Mucosa of descending colon (tissue), 3 donors: ENCODE results near the gene MAP3K5. TPM values are rescaled to one million over a fixed set of nuclear protein-coding genes. Genes with fewer than 3 reads are reported as not detected.
A peak's percentile ranks its signal among the peaks of the same experiment; 100 is the strongest.

ENCODE experiments used
- ATAC-seq: fragments of 200-7000 bp; cut with Tn5 transposase; one replicate; pipeline ENCODE4 v1.9.1; 2020; ENCODE audit warnings: mild to moderate bottlenecking, moderate library complexity
- DNase-seq, 3 donors: peaks; one replicate each; pipeline ENCODE4 v3.0.0-alpha.2; 2020
- H3K36me3 ChIP-seq: fragments of 200-600 bp; one replicate; pipeline ENCODE4 v1.8.0; 2021; ENCODE audit warnings: low read depth, mild to moderate bottlenecking
- H3K4me1 ChIP-seq: fragments of 200-600 bp; one replicate; pipeline ENCODE4 v1.8.0; 2021; ENCODE audit warnings: low read depth, mild to moderate bottlenecking
- H3K4me3 ChIP-seq: fragments of 200-600 bp; one replicate; pipeline ENCODE4 v1.8.0; 2021; ENCODE audit warnings: mild to moderate bottlenecking
- H3K9me3 ChIP-seq: fragments of 200-600 bp; one replicate; pipeline ENCODE4 v1.8.0; 2021; ENCODE audit warnings: mild to moderate bottlenecking
- intact Hi-C, 2 donors: fragments of 100-400 bp; cut with DNase I in 1 of 2; cut with micrococcal nuclease in 1 of 2; formaldehyde crosslinking; loops; one replicate each; pipeline versions ENCODE4 v1.11.0 to v1.11.1; 2022; cut with DNase I, micrococcal nuclease
- total RNA-seq, 3 donors: library from RNA; stranded (reverse); fragmentation: NEBNext Ultra II Directional in 2 of 3; extraction: Animal tissue kit (Norgen Biotek cat#: 25700) in 2 of 3; gene quantifications; one replicate each; pipeline versions ENCODE4 v1.2.1 to v1.2.4, GENCODE V29; 2021 to 2023
- TF ChIP-seq, protein P1 (sequence below): fragments of 200-600 bp; IDR thresholded peaks from one replicate; pipeline ENCODE4 v1.8.0; 2022; ENCODE audit warnings: antibody characterized with exemption, mild to moderate bottlenecking
- donor health status: DM: no; HTN: no; CAD: no; lungs with moderate emphysema.
- donor health status: DM: no; HTN: no; CAD: no.
- donor health status: DM: no; HTN: yes; CAD: no.

The MAP3K5 gene
- total RNA-seq, 3 donors from 2014 or later, result 12.6 to 18.2 (median 16.3) TPM

DNA sequence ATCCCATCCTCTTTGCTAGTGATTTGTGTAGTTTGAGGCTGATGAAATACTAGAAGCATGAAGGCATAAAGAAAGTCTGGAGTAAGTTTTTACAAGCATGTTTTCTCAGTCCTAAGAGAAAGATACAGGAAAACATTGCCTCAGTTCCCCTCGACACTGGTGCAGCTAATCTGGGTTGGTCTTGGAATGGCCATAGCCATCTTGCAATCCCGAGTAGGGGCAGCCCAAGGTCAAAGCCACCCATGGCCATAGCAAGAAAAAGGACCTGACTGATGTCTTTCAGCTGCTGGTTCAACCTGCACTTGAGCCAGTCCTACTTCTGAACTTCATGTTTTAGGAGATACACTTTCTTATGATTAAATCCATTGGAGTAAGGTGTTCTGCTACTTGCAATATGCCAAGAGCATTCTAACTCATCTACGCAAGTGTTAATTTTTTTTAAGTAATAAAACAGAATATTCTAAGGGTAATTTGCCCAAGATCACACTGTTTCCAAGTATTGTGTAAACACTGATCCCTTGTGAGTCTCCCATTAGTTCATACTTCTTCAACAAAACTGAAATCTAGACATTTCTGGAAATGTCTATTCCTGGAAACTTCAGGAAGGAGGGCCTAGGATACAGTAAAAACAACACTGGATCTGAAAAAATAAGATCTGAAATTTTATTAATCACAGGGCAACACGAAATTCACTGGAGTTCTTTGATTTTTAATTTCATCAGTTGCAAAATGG lies 108.9 kb downstream of the MAP3K5 start:
- DNase-seq, result no peak
- intact Hi-C loops, result no loop called here
- Histone ChIP-seq H3K4me1 (no peaks in the 10 kb centered on the region), H3K4me3 (no peak overlapping the region), H3K9me3 (no peaks in the 10 kb centered on the region), H3K36me3 (no peaks in the 10 kb centered on the region)
- TF ChIP-seq, protein P1, sequence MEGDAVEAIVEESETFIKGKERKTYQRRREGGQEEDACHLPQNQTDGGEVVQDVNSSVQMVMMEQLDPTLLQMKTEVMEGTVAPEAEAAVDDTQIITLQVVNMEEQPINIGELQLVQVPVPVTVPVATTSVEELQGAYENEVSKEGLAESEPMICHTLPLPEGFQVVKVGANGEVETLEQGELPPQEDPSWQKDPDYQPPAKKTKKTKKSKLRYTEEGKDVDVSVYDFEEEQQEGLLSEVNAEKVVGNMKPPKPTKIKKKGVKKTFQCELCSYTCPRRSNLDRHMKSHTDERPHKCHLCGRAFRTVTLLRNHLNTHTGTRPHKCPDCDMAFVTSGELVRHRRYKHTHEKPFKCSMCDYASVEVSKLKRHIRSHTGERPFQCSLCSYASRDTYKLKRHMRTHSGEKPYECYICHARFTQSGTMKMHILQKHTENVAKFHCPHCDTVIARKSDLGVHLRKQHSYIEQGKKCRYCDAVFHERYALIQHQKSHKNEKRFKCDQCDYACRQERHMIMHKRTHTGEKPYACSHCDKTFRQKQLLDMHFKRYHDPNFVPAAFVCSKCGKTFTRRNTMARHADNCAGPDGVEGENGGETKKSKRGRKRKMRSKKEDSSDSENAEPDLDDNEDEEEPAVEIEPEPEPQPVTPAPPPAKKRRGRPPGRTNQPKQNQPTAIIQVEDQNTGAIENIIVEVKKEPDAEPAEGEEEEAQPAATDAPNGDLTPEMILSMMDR, result no peak
- ATAC-seq, result no peak

- Histone ChIP-seq H3K4me3 (no peak overlapping the region), H3K4me1 (no peaks in the 10 kb centered on the region), H3K36me3 (no peaks in the 10 kb centered on the region), H3K9me3 (no peaks in the 10 kb centered on the region)
- no peak for DNase-seq
- intact Hi-C loops, result no loop called here
- ATAC-seq, result no peak
- TF ChIP-seq, protein P1, result no peak
Measured at GRCh38 chr6:136682292-136682691, 110.0 kb downstream of the MAP3K5 start.

DNA sequence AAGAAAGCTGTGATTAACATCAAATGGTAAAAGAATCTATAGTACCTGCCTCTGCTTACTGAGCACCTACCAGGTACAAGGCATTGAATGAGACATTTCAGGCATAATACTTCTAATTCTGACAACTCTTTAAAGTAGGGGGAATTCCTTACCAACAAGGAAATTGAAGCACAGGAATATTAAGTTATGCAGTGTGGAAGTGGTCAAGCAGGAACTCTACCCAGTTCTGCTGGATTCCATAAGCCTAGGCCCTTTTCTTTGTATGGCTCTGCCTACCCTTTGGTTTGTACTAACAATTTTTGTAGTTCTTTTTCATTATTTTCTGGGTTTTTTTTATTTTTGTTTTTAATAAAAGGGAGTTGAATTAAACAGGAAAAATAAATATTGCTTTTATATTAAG lies 114.5 kb downstream of the MAP3K5 start:
- H3K9me3 ChIP-seq, result no peaks in the 10 kb centered on the region
- H3K4me1 ChIP-seq, result no peaks in the 10 kb centered on the region
- no peak for DNase-seq
- H3K4me3 ChIP-seq, result no peak overlapping the region
- intact Hi-C loops, result no loop called here
- H3K36me3 ChIP-seq, result no peaks in the 10 kb centered on the region
- ATAC-seq, result peak; percentile 26
- TF ChIP-seq, protein P1, result no peak

GRCh38 chr6:136677344-136677743 lies 114.9 kb downstream of the MAP3K5 start:
- no peaks in the 10 kb centered on the region for H3K4me1 ChIP-seq
- DNase-seq (no peak), ATAC-seq (no peak)
- TF ChIP-seq, protein P1, result no peak
- H3K9me3 ChIP-seq, result no peaks in the 10 kb centered on the region
- H3K4me3 ChIP-seq, result no peak overlapping the region
- H3K36me3 ChIP-seq, result no peaks in the 10 kb centered on the region
- intact Hi-C loops, result no loop called here

DNA sequence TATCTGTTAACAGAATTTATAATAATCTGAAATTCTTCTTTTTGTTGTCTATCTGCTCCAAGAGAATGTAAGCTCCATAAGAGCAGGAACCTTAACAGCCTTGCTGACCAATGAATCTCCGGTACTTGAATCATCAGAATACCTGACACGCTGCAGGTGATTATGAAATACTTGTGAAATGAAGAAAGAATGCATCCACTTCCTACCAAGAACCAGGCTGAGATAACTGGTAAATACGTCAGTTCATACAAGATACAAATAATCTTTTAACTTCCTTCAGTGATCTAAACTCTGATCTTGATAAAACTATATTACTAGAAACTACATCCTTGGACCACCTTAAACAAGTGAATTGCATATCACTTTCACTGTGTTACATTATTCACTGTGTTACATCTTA lies 116.2 kb downstream of the MAP3K5 start:
- intact Hi-C loops, result no loop called here
- H3K4me3 ChIP-seq, result no peak overlapping the region
- no peaks in the 10 kb centered on the region for H3K36me3 ChIP-seq
- no peaks in the 10 kb centered on the region for H3K9me3 ChIP-seq
- ATAC-seq (no peak), DNase-seq (no peak)
- H3K4me1 ChIP-seq, result no peaks in the 10 kb centered on the region
- TF ChIP-seq, protein P1, result no peak

GRCh38 chr6:136673571-136673970 lies 118.7 kb downstream of the MAP3K5 start:
- intact Hi-C loops, result no loop called here
- no peak for ATAC-seq
- TF ChIP-seq, protein P1, result no peak

More at GRCh38 chr6:136673571-136673970, 118.7 kb downstream of the MAP3K5 start:
- DNase-seq, result no peak
- H3K9me3 ChIP-seq, result no peaks in the 10 kb centered on the region
- H3K36me3 ChIP-seq, result no peaks in the 10 kb centered on the region
- peaks cover 16% of the 10 kb centered on the region for H3K4me1 ChIP-seq
- no peak overlapping the region for H3K4me3 ChIP-seq
